Kidney (tissue), 14 donors: ENCODE measurements around the gene CBLN3. TPM values are rescaled to one million over a fixed set of nuclear protein-coding genes. Genes with fewer than 3 reads are reported as not detected.

Experiments used
- DNase-seq, 5 donors: peaks; one replicate each; pipeline ENCODE4 v3.0.0-alpha.2; 2013 to 2020
- FAIRE-seq: peaks from 2 replicates; lab custom pipeline; 2012; peaks lifted over from hg19 to GRCh38; lab: Jason Lieb, UNC
- H3K27ac ChIP-seq, 2 donors: one replicate each; pipeline ENCODE4 v1.7.0; 2013; ENCODE audit warnings: low read depth in 2 of 2, low read length in 2 of 2, inconsistent platforms in 1 of 2
- H3K27me3 ChIP-seq: one replicate; pipeline ENCODE4 v1.7.1; 2013; ENCODE audit warnings: low read length, inconsistent platforms; ENCODE audit not compliant: control insufficient read depth, insufficient read depth
- H3K36me3 ChIP-seq, 3 donors: one replicate each; pipeline versions ENCODE4 v1.7.0 to v1.7.1; 2013; ENCODE audit warnings: low read length in 3 of 3, control low read depth in 1 of 3, inconsistent platforms in 1 of 3; ENCODE audit not compliant: insufficient read depth in 3 of 3, control insufficient read depth in 2 of 3
- H3K4me1 ChIP-seq, 3 donors: one replicate each; pipeline versions ENCODE4 v1.7.0 to v1.7.1; 2013; ENCODE audit warnings: low read length in 3 of 3, inconsistent platforms in 1 of 3, low read depth in 1 of 3; ENCODE audit not compliant: control insufficient read depth in 2 of 3, insufficient read depth in 2 of 3
- H3K4me3 ChIP-seq, 3 donors: one replicate each; pipeline versions ENCODE4 v1.7.0 to v1.8.1; 2013; ENCODE audit warnings: low read length in 3 of 3, control low read depth in 1 of 3, inconsistent platforms in 1 of 3
- H3K9ac ChIP-seq, 3 donors: one replicate each; pipeline versions ENCODE4 v1.7.0 to v1.7.1; 2013; ENCODE audit warnings: low read length in 3 of 3, control low read depth in 1 of 3, inconsistent platforms in 1 of 3
- H3K9me3 ChIP-seq, 3 donors: one replicate each; pipeline versions ENCODE4 v1.7.0 to v1.7.1; 2013; ENCODE audit warnings: low read length in 3 of 3, control low read depth in 1 of 3, inconsistent platforms in 1 of 3; ENCODE audit not compliant: control insufficient read depth in 2 of 3, insufficient read depth in 1 of 3
- intact Hi-C: fragments of 100-400 bp; cut with DNase I; formaldehyde crosslinking; loops from one replicate; pipeline ENCODE4 v1.11.1; 2022
- polyA plus RNA-seq: library from polyadenylated mRNA; stranded (reverse); fragments of 350-450 nt; fragmentation: Illumina TruSeq; extraction: RNeasy Lipid Tissue Mini Kit (QIAGEN cat#74804); gene quantifications from one replicate; pipeline ENCODE4 v1.2.3, GENCODE V29; 2014; ENCODE audit warnings: low read depth, low replicate concordance; ENCODE audit not compliant: insufficient read depth
- total RNA-seq: library from RNA; stranded (reverse); fragmentation: NEBNext Ultra II Directional; extraction: Animal tissue kit (Norgen Biotek cat#: 25700); gene quantifications from one replicate; pipeline ENCODE4 v1.2.1, GENCODE V29; 2021
- TF ChIP-seq, protein P1 (sequence below): IDR thresholded peaks from 3 replicates; pipeline ENCODE4 v1.5.1; 2012; ENCODE audit warnings: mild to moderate bottlenecking, moderate library complexity, borderline replicate concordance; ENCODE audit not compliant: insufficient read depth; ENCODE audit errors: extremely low read depth
- donor health status: control.
- donor health status: control.
- donor health status: control.
- donor health status: control.
- donor health status: control.
- donor health status: DM: yes; HTN: yes; CAD: no.
- donor health status: Normal renal cell carcinoma (clear cell type).

Gene CBLN3
- total and polyA plus RNA-seq, 2 donors from 2014 or later = 1.3 to 2.6 TPM

DNA sequence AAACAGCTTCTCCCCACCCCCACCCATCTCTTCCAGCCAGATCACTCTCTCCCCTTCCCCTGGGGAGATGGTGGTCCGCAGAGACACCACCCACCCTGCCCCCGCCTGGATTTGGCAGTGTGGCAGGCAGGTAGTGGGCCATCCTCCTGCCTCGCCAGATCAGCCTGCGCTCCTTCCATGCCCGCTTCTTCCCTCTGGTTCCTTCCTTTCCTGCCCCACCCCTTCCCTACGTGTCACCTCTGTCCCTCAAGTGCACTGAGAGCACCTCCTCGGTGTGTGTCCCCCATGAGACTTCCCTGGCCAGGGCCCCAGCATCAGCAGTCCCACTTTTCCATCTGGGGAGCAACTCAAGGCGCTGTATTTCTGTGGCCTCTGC lies 30.0 kb downstream of the CBLN3 start:
- H3K36me3 ChIP-seq = no peaks in the 10 kb centered on the region
- H3K9ac ChIP-seq = peak overlapping the region; percentile 16 to 68 (median 50)
- DNase-seq = peak in 2 of 5 donors; percentile 24 to 75
- no peaks in the 10 kb centered on the region for H3K9me3 ChIP-seq
- TF ChIP-seq, protein P1, sequence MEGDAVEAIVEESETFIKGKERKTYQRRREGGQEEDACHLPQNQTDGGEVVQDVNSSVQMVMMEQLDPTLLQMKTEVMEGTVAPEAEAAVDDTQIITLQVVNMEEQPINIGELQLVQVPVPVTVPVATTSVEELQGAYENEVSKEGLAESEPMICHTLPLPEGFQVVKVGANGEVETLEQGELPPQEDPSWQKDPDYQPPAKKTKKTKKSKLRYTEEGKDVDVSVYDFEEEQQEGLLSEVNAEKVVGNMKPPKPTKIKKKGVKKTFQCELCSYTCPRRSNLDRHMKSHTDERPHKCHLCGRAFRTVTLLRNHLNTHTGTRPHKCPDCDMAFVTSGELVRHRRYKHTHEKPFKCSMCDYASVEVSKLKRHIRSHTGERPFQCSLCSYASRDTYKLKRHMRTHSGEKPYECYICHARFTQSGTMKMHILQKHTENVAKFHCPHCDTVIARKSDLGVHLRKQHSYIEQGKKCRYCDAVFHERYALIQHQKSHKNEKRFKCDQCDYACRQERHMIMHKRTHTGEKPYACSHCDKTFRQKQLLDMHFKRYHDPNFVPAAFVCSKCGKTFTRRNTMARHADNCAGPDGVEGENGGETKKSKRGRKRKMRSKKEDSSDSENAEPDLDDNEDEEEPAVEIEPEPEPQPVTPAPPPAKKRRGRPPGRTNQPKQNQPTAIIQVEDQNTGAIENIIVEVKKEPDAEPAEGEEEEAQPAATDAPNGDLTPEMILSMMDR = no peak
- no peaks in the 10 kb centered on the region for H3K27me3 ChIP-seq
- no peak overlapping the region for H3K27ac ChIP-seq
- intact Hi-C loops = no loop called here
- H3K4me1 ChIP-seq = peaks cover 13 to 21% (median 17%) of the 10 kb centered on the region in 3 donors
- H3K4me3 ChIP-seq = peak overlapping the region; percentile 66 to 69 (median 67)
- no peak for FAIRE-seq

DNA sequence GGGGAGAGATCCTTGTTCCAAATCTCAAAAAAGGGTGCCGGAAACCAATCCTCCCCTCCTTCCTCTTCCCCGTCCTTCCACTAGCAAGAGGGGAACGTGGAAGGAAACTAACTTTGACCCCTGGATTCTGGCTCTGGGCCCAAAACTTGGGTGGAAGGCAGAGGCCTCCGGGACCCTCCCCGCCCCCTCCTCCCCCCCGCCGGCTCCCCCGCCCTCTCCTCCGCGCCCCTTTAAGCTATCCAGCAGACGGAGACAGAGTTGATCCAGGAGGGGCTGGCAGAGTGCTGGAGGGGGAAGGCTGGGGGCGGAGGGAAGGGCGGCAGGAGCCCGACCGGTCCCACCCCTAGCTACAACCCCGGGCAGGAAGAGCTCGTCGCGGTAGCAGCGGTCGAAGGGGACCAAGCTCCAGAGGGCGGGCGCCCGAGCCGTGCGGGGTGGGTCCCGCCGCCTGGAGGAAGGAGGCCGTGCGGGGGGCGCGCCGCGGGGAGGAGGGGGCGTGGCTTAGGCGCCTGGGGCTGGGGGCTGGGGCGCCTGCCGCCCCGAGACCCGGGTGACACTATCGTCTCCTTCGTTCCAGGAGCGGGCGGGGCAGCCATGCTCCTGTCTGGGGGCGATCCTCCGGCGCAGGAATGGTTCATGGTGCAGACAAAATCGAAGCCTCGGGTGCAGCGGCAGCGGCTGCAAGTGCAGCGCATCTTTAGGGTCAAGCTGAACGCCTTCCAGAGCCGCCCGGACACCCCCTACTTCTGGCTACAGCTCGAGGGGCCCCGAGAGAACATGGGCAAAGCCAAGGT lies 30.6 kb downstream of the CBLN3 start, which contains the start of gene NYNRIN:
TSS of gene NYNRIN (plus strand) at position 351 of the 794 bp plus-strand sequence. CDS start at position 595, 244 bp downstream.
- FAIRE-seq = no peak
- intact Hi-C loops = no loop called here
- peak within 1 kb of the TSS; percentile 16 to 68 (median 50) for H3K9ac ChIP-seq

DNA sequence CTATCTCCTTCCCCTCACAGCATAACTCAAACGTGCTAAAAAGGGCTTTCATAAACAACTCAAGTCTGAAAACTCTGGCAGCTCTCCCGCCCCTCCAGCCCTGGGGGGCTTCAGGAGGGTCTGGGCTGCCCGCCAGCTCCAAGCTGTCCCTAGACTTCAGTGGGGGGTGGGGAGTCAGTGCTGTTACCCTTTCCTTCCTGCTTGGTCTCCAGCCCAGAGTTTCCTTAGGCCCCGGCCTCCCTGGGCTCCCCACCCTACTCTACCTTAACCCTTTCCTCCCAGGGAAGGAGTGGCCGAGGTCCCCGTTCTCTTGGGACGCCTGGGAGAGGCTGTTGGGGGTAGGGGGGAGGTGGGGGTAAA lies 31.2 kb downstream of the CBLN3 start:
- Histone ChIP-seq H3K4me3 (peak overlapping the region in 1 of 3 donors; percentile 31), H3K27me3 (no peaks in the 10 kb centered on the region), H3K9ac (no peak overlapping the region), H3K9me3 (no peaks in the 10 kb centered on the region), H3K36me3 (no peaks in the 10 kb centered on the region), H3K4me1 (peaks cover 13 to 19% (median 17%) of the 10 kb centered on the region in 3 donors), H3K27ac (peak overlapping the region; percentile 40 to 41)
- DNase-seq (peak; percentile 81 to 96 (median 85)), FAIRE-seq (no peak)
- TF ChIP-seq, protein P1 = no peak
- intact Hi-C loops = no loop called here

More for the DNA sequence above, 30.6 kb downstream of the CBLN3 start, which contains the start of gene NYNRIN:
- Histone ChIP-seq H3K27me3 (no peaks in the 10 kb centered on the region), H3K4me3 (peak within 1 kb of the TSS; percentile 66 to 69 (median 67)), H3K4me1 (peaks cover 13 to 21% (median 17%) of the 10 kb centered on the region in 3 donors), H3K36me3 (no peaks in the 10 kb centered on the region), H3K27ac (peak within 1 kb of the TSS; percentile 40 to 59), H3K9me3 (no peaks in the 10 kb centered on the region)
- DNase-seq = peak; percentile 77 to 92 (median 88)
- TF ChIP-seq, protein P1 = no peak
